GM13976 (cell line): Measurements from ENCODE around the gene POLA2.
"Not testable (repeated sequence)": the region's sequence is repeated elsewhere in the genome, so short reads cannot be mapped to it uniquely, and the experiment has no call there.

Source experiments
- DNase-seq: peaks from one replicate; pipeline ENCODE4 v3.0.0; 2012; ENCODE audit warnings: low spot score
- in situ Hi-C: fragments of 300-500 bp; cut with MboI; formaldehyde crosslinking; loops from one replicate; pipeline ENCODE4 v1.12.0; 2022; ENCODE audit warnings: low sequenced_read_pairs, mixed read lengths, inconsistent platforms; ENCODE audit not compliant: unreplicated experiment
- TF ChIP-seq, protein P1 (sequence below): IDR thresholded peaks from 2 replicates; pipeline ENCODE4 v1.5.1; 2012; ENCODE audit warnings: borderline replicate concordance, mild to moderate bottlenecking; ENCODE audit not compliant: insufficient read depth; ENCODE audit errors: extremely low read depth, missing control alignments, control extremely low read depth

Gene POLA2

DNA sequence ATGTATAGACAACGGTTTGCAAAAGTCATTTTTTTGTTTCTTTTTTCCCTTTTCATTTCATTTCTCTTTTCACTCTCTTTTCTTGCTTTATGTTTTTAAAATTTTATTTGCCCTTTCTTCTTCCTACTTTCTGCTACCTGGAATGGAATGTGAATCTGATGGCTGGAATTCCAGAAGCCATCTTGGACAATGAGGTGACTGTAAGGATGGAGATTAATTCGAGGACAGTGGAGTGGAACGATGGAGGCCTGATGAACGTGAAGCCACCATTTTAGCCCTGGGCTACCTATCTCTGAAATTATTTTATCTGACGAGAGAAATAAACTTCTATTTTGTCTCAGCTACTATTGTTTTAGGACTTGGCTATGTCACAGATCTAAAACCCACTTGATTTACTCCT is 2.8 kb upstream of the POLA2 start:
- in situ Hi-C loops = no loop called here
- no peak for DNase-seq
- TF ChIP-seq, protein P1, sequence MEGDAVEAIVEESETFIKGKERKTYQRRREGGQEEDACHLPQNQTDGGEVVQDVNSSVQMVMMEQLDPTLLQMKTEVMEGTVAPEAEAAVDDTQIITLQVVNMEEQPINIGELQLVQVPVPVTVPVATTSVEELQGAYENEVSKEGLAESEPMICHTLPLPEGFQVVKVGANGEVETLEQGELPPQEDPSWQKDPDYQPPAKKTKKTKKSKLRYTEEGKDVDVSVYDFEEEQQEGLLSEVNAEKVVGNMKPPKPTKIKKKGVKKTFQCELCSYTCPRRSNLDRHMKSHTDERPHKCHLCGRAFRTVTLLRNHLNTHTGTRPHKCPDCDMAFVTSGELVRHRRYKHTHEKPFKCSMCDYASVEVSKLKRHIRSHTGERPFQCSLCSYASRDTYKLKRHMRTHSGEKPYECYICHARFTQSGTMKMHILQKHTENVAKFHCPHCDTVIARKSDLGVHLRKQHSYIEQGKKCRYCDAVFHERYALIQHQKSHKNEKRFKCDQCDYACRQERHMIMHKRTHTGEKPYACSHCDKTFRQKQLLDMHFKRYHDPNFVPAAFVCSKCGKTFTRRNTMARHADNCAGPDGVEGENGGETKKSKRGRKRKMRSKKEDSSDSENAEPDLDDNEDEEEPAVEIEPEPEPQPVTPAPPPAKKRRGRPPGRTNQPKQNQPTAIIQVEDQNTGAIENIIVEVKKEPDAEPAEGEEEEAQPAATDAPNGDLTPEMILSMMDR = no peak

DNA sequence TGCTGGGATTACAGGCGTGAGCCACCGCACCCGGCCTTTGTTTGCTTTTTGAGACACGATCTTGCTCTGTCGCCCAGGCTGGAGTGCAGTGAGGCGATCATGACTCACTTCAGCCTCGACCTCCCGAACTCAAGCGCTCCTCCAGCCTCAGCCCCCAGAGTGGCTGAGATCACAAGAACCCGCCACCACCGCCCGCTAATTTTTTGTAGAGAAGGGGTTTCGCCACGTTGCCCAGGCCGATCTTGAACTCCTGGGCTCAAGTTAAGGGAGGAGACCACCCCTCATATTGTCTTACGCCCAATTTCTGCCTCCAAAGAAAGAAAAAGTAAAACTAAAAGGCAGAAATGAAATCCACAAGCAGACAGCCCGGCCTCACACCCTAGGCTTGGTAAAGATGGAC is 1.5 kb upstream of the POLA2 start:
- TF ChIP-seq, protein P1 = no peak
- DNase-seq = no peak
- in situ Hi-C loops = no loop called here

GRCh38 chr11:65260756-65261590 is 789 bp upstream of the POLA2 start:
- TF ChIP-seq, protein P1 = no peak

GRCh38 chr11:65262381-65262680 is 569 bp downstream of the POLA2 start:
- in situ Hi-C loops = no loop called here
- DNase-seq = no peak
- TF ChIP-seq, protein P1 = no peak

More at GRCh38 chr11:65260756-65261590, 789 bp upstream of the POLA2 start:
- DNase-seq = no peak
- in situ Hi-C loops = no loop called here

DNA sequence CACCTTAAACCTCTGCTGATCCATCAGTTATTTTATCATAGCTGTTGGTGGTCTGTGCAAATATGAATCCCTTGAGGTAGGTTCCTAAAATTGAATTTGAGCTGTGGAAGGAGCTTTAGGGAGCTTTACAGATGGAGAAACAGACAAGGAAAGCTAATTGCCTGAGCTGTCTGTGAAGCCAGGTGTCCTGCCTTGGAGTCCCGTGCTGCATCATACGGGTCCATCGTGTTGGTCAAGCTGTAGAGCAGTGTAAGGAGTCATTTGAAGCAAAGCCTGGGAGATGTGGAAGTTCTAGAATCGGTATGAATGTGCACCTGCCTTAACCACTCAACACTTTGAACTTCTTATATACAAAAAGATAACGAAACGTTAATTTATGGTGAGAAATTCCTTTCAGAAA is 1.0 kb downstream of the POLA2 start:
- no peak for DNase-seq
- TF ChIP-seq, protein P1 = no peak
- in situ Hi-C loops = no loop called here

DNA sequence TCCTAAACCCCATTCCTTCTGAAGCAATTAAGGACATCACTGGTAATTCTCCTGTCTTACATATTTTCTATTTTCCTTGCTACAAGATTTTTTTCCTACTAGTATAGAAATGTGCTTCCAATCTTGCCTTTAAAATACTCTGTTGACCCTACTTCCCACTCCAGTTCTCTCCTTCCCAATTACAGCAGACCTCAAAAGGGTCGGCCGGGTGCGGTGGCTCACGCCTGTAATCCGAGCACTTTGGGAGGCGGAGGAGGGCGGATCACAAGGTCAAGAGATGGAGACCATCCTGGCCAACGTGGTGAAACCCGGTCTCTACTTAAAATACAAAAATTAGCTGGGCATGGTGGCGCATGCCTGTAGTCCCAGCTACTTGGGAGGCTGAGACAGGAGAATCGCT is 3.0 kb downstream of the POLA2 start:
- in situ Hi-C loops, DNase-seq: not testable (repeated sequence)

DNA sequence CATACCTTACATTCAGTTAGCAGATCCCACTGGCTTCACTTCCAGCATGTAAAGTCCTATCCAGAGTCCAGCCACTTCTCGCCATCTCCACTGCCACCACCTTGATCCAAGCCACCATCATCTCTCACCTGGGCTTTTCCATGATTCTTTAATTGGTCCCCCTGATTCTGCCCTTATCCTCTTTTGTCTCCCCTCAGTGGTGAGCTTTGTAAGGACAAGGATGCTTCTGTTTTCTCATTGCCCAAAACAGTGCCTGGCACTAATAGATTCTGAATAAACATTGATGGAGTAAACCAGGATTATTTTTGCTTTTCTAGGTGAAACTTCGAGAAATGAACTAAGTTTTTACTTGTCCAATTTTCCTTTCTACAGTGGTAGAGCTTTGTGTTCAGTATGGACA is 4.4 kb downstream of the POLA2 start:
- DNase-seq = no peak
- in situ Hi-C loops = no loop called here
- TF ChIP-seq, protein P1 = no peak
